ENCODE data around the gene SSTR1. TPM values are rescaled to one million over a fixed set of nuclear protein-coding genes. Genes with fewer than 3 reads are reported as not detected.

The SSTR1 gene
- total RNA-seq, 1 donor from 2014 or later: 0.08 TPM

- ATAC-seq: no peak
These were observed 3.6 kb upstream of the SSTR1 start for GRCh38 chr14:38203929-38204718.

GRCh38 chr14:38204719-38205115 is 3.0 kb upstream of the SSTR1 start:
- no peak for ATAC-seq

GRCh38 chr14:38205119-38205813 is 2.4 kb upstream of the SSTR1 start:
- no peak for ATAC-seq

- no peak for ATAC-seq
These were observed 1.6 kb upstream of the SSTR1 start for GRCh38 chr14:38205949-38206665.

- ATAC-seq: no peak
These were observed 871 bp upstream of the SSTR1 start for GRCh38 chr14:38206689-38207376.

GRCh38 chr14:38207377-38207735 is 348 bp upstream of the SSTR1 start:
- ATAC-seq: no peak

GRCh38 chr14:38208618-38209562 is 1.2 kb downstream of the SSTR1 start:
- peak; percentile 20 for ATAC-seq

GRCh38 chr14:38209572-38210557 is 2.2 kb downstream of the SSTR1 start:
- peak; percentile 52 for ATAC-seq

- ATAC-seq: no peak
These were observed 3.0 kb downstream of the SSTR1 start for GRCh38 chr14:38210587-38211216.

- ATAC-seq: no peak
These were observed 3.6 kb downstream of the SSTR1 start for GRCh38 chr14:38211255-38211735.

GRCh38 chr14:38212111-38212510 is 4.4 kb downstream of the SSTR1 start:
- ATAC-seq: no peak

GRCh38 chr14:38213001-38213400 is 5.3 kb downstream of the SSTR1 start:
- ATAC-seq: no peak

GRCh38 chr14:38217553-38217952 is 9.8 kb downstream of the SSTR1 start:
- no peak for ATAC-seq

- ATAC-seq: no peak
These were observed 13.4 kb downstream of the SSTR1 start for GRCh38 chr14:38221077-38221476.

- no peak for ATAC-seq
These were observed 16.6 kb downstream of the SSTR1 start for GRCh38 chr14:38224338-38224737.

- no peak for ATAC-seq
These were observed 18.2 kb downstream of the SSTR1 start for GRCh38 chr14:38225946-38226345.

- ATAC-seq: no peak
These were observed 18.7 kb downstream of the SSTR1 start for GRCh38 chr14:38226366-38226765.

GRCh38 chr14:38233218-38233617 is 25.5 kb downstream of the SSTR1 start:
- no peak for ATAC-seq

- no peak for ATAC-seq
These were observed 30.6 kb downstream of the SSTR1 start for GRCh38 chr14:38238332-38238731.

- ATAC-seq: no peak
These were observed 31.2 kb downstream of the SSTR1 start for GRCh38 chr14:38238878-38239277.

Measured in esophagus mucosa (tissue), 1 donor.